ENCODE measurements around the gene TOB1. TPM values are rescaled to one million over a fixed set of nuclear protein-coding genes. Genes with fewer than 3 reads are reported as not detected.

TOB1 gene
- total RNA-seq, 2 experiments from 2014 or later, result 15.2 to 26.4 TPM

DNA sequence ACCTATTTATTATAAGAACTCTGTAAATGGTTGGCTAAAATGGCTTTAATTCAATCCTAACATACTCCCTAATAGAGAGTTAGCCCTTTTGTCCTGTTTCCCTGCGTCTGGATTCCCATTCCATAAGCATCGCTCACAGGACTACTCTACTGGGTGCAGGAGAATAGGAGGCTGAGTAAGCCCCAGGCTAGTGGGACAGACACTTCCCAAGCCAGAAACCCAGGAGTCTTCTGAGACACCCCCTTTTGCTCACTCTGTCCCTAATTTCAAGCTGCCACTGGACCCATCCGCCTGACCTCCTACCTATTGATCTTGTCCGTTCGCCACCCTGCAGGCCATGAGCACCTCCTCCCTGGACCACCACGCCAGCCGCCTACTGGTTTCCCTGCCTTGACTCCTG lies 16.7 kb upstream of the TOB1 start:
- H2AFZ ChIP-seq (ENCODE audit: low read length), result no peak overlapping the region

DNA sequence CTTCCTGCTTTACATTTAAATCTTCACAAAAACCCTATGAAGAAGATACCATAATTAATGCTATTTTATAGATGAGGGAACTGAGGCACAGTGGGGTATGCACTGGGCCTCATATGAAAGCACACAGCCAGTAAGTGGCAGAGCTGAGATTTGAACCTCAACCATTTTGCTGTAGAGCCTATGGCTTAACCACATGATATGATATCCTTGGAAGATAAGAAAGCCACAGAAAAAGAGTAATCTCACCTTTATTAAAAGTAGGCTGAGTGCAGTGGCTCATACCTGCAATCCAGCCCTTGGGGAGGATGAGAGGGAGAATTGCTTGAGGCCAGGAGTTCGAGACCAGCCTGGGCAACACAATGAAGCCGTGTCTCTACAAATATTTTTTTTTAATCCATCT lies 15.0 kb upstream of the TOB1 start:
- DNase-seq (ENCODE audit: low spot score), result no peak
- no TSS peak for BruUV-seq (replicated peaks)
- Histone ChIP-seq H3K4me1 (ENCODE audit: insufficient read depth, low read length, poor library complexity, severe bottlenecking) (peaks cover 6% of the 10 kb centered on the region), H3K9me2 (ENCODE audit: insufficient read depth, low read length) (no peaks in the 10 kb centered on the region), H3K27ac (ENCODE audit: low read depth, low read length, poor library complexity, severe bottlenecking) (no peak overlapping the region), H2AFZ (ENCODE audit: low read length) (no peak overlapping the region), H3K79me2 (ENCODE audit: insufficient read depth, low read depth, low read length) (no peaks in the 10 kb centered on the region), H4K20me1 (ENCODE audit: insufficient read depth, low read length) (no peaks in the 10 kb centered on the region), H3K4me2 (ENCODE audit: low read length) (no peak overlapping the region), H3K9me3 (ENCODE audit: low read length) (no peaks in the 10 kb centered on the region; the same call in 1 of the 2 replicates), H3K4me3 (ENCODE audit: low read depth, low read length, poor library complexity, severe bottlenecking) (no peak overlapping the region), H3K36me3 (ENCODE audit: insufficient read depth, low read length) (no peaks in the 10 kb centered on the region)
- CTCF ChIA-PET (ENCODE audit: unreplicated experiment), result interaction anchor here (0.7 kb wide), 1 partner anchor 16 kb away, joined by 3 read pairs; no protein-coding TSS in a partner anchor
- TF ChIP-seq, protein P1, sequence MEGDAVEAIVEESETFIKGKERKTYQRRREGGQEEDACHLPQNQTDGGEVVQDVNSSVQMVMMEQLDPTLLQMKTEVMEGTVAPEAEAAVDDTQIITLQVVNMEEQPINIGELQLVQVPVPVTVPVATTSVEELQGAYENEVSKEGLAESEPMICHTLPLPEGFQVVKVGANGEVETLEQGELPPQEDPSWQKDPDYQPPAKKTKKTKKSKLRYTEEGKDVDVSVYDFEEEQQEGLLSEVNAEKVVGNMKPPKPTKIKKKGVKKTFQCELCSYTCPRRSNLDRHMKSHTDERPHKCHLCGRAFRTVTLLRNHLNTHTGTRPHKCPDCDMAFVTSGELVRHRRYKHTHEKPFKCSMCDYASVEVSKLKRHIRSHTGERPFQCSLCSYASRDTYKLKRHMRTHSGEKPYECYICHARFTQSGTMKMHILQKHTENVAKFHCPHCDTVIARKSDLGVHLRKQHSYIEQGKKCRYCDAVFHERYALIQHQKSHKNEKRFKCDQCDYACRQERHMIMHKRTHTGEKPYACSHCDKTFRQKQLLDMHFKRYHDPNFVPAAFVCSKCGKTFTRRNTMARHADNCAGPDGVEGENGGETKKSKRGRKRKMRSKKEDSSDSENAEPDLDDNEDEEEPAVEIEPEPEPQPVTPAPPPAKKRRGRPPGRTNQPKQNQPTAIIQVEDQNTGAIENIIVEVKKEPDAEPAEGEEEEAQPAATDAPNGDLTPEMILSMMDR (conservative IDR thresholded peaks at IDR 0.05; ENCODE audit: low read length), result no peak
- no peak for TF ChIP-seq EZH2phosphoT487 (IDR thresholded peaks at IDR 0.05; ENCODE audit: borderline replicate concordance, low read depth, low read length)
- POLR2A ChIA-PET, result no interaction called here
- intact Hi-C loops (cut with micrococcal nuclease; ENCODE audit: unreplicated experiment), result no loop called here

More for the DNA sequence above, 16.7 kb upstream of the TOB1 start:
- DNase-seq (ENCODE audit: low spot score), result no peak
- Histone ChIP-seq H3K9me3 (ENCODE audit: low read length) (no peaks in the 10 kb centered on the region; the same call in 1 of the 2 replicates), H3K4me2 (ENCODE audit: low read length) (no peak overlapping the region), H3K4me3 (ENCODE audit: low read depth, low read length, poor library complexity, severe bottlenecking) (no peak overlapping the region), H3K36me3 (ENCODE audit: insufficient read depth, low read length) (no peaks in the 10 kb centered on the region), H3K27ac (ENCODE audit: low read depth, low read length, poor library complexity, severe bottlenecking) (no peak overlapping the region), H3K79me2 (ENCODE audit: insufficient read depth, low read depth, low read length) (no peaks in the 10 kb centered on the region), H4K20me1 (ENCODE audit: insufficient read depth, low read length) (no peaks in the 10 kb centered on the region), H3K9me2 (ENCODE audit: insufficient read depth, low read length) (no peaks in the 10 kb centered on the region), H3K4me1 (ENCODE audit: insufficient read depth, low read length, poor library complexity, severe bottlenecking) (peaks cover 6% of the 10 kb centered on the region)
- intact Hi-C loops (cut with micrococcal nuclease; ENCODE audit: unreplicated experiment), result no loop called here
- ChIA-PET POLR2A (no interaction called here), CTCF (ENCODE audit: unreplicated experiment) (no interaction called here)
- BruUV-seq (replicated peaks), result no TSS peak
- TF ChIP-seq, protein P1 (conservative IDR thresholded peaks at IDR 0.05; ENCODE audit: low read length), result no peak
- TF ChIP-seq EZH2phosphoT487 (IDR thresholded peaks at IDR 0.05; ENCODE audit: borderline replicate concordance, low read depth, low read length), result no peak

DNA sequence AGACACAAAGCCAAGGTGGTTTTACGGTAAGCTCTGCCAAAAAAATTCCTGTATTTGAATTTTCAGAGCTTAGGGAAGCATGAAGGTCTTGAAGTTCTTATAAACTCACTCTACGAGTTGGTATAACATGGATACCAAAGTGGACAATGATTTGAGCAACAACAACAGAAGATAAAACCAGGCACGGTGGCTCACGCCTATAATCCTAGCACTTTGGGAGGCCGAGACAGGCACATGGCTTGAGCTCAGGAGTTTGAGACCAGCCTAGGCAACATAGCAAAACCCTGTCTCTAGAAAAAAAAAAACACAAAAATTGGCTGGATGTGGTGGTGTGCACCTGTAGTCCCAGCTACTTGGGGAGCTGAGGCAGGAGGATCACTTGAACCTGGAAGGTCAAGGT lies 12.9 kb upstream of the TOB1 start:
- Histone ChIP-seq H3K4me1 (ENCODE audit: insufficient read depth, low read length, poor library complexity, severe bottlenecking) (peaks cover 5% of the 10 kb centered on the region), H3K79me2 (ENCODE audit: insufficient read depth, low read depth, low read length) (no peaks in the 10 kb centered on the region), H3K27ac (ENCODE audit: low read depth, low read length, poor library complexity, severe bottlenecking) (no peak overlapping the region), H3K4me2 (ENCODE audit: low read length) (no peak overlapping the region), H3K36me3 (ENCODE audit: insufficient read depth, low read length) (no peaks in the 10 kb centered on the region), H3K9me3 (ENCODE audit: low read length) (no peaks in the 10 kb centered on the region; the same call in 1 of the 2 replicates), H3K4me3 (ENCODE audit: low read depth, low read length, poor library complexity, severe bottlenecking) (no peak overlapping the region), H4K20me1 (ENCODE audit: insufficient read depth, low read length) (no peaks in the 10 kb centered on the region), H2AFZ (ENCODE audit: low read length) (no peak overlapping the region), H3K9me2 (ENCODE audit: insufficient read depth, low read length) (no peaks in the 10 kb centered on the region)
- TF ChIP-seq, protein P1 (conservative IDR thresholded peaks at IDR 0.05; ENCODE audit: low read length), result no peak
- no peak for TF ChIP-seq EZH2phosphoT487 (IDR thresholded peaks at IDR 0.05; ENCODE audit: borderline replicate concordance, low read depth, low read length)
- intact Hi-C loops (cut with micrococcal nuclease; ENCODE audit: unreplicated experiment), result no loop called here
- DNase-seq (ENCODE audit: low spot score), result no peak
- ChIA-PET POLR2A (interaction anchor here (0.6 to 3.4 kb wide), 4 partner anchors 21 to 347 kb away, joined by 3 to 9 read pairs (median 4); no protein-coding TSS in a partner anchor), CTCF (ENCODE audit: unreplicated experiment) (no interaction called here)
- BruUV-seq (replicated peaks), result no TSS peak
